NCI-H128 (cell line): ENCODE results near the gene ATG9B.
"Not testable (repeated sequence)": the region's sequence is repeated elsewhere in the genome, so short reads cannot be mapped to it uniquely, and the experiment has no call there.

Experiments
- DNase-seq: peaks from one replicate; lab custom pipeline; 2025; ENCODE audit not compliant: unreplicated experiment; lab: John Stamatoyannopoulos, UW

ATG9B gene

DNA sequence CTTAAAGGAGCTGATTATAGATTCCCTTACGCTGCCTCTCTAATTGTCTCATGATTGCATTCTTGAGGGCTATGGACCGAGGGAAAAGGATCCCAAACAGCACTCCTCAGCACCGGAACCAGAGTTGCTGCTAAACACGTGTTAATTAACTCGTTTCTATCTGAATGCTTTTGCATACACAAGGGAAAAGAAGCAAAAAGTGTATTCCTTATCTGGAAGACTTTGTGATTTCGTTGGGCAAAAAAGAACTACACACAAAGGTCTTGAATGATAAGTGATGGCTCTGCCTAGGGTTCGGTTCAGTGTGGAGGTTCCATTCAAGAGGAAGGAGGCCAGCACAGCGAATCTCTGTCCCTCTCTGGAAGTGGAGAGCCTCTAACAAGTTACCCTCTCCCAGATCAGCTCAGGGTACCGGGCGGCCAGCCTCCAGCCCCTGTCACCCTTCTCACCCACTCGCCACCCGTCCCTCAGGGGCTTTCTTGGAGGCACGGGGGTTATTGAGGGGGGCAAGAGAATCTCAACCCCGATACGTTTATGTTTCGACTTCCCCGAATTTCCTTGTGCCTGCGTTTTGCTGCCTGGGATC, 34.6 kb upstream of the ATG9B start:
- DNase-seq, result no peak

- DNase-seq, result peak; percentile 98
These were observed 33.9 kb upstream of the ATG9B start for GRCh38 chr7:151057989-151058780.

DNA sequence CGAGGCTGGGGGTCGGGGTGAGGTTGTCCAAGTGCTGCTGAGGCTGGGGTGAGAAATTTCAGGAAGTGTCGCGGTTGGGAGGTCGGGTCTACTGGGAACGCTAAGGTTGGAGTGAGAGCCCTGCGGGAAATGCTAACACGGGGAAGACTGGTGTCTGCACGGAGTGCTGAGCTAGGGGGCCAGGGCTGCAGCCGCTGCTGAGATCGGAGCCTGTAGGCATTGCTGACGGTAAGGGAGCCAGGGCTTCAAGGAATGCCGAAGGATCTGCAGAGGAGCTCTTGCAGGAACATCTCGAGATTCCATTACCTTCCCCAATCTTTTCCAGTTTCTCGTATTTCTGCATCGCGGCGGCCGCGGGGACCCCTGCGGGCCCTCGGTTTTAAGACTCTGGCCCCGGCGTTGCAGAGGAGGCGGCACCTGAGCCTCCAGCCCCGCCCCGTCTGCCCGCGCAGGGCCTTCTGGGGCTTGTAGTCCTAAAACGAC, 33.3 kb upstream of the ATG9B start, which contains the start of gene CDK5:
TSS of gene CDK5 (minus strand) at position 392 of the 483 bp plus-strand sequence. CDS start at position 343, 49 bp downstream.
- DNase-seq, result no peak

DNA sequence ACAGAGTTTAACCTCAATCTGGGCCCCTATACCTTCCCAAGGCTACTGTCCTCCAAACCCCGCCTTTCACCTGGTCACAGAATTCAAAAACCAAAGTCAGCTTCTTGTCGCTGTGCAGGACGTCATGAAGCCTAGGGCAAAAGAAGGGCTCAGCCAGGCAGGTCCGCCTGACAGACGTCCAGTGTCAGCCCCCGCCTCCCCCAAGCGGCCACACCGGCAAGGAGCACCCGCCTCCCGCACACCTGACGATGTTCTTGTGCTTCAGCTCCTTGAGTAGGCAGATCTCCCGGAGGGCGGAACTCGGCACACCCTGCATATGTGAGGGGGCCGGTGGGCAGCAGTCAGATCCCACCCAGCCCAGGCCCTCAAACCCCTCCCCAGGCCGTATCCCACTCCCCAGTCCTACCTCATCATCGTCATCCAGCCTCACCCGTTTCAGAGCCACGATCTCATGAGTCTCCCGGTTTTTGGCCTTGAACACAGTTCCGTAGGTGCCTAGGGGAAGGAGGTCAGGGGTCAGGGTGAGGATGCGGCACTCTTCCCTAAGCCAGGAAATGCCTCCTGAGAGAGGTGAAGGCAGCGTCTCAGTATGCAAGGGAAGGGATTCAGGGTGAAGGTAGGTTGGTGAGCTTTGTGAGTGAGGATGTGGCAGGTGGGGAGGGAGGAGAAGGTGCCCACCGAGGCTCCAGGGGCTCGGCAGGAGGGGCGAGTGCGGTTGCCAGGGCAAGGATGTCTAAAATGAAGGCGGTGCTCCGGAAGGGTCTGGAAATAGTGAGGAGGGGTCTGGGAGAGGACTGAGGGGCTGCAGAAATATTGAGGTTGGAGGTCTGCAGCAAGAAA, 32.6 kb upstream of the ATG9B start:
- DNase-seq, result no peak

GRCh38 chr7:151056283-151056665, 32.0 kb upstream of the ATG9B start:
- DNase-seq, result no peak

DNA sequence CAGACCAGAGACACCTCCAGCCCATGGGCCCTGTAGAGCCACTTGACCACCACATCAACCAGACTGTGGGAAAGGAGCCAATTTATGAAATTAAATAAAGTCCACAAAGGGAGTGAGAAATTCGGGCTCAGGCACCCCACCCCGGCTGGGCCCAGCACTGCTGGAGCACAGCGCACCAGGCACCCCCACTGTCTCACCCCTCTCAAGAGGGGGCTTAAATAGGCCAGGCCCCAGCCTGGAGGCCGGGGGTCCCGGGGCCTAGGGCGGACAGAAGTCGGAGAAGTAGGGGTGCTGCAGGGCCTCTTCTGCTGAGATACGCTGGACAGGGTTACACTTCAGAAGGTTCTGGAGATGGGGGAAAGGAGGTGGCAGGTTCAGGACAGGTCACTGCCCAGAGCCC, 29.5 kb upstream of the ATG9B start:
- no peak for DNase-seq

GRCh38 chr7:151053096-151053495, 28.8 kb upstream of the ATG9B start:
- no peak for DNase-seq

DNA sequence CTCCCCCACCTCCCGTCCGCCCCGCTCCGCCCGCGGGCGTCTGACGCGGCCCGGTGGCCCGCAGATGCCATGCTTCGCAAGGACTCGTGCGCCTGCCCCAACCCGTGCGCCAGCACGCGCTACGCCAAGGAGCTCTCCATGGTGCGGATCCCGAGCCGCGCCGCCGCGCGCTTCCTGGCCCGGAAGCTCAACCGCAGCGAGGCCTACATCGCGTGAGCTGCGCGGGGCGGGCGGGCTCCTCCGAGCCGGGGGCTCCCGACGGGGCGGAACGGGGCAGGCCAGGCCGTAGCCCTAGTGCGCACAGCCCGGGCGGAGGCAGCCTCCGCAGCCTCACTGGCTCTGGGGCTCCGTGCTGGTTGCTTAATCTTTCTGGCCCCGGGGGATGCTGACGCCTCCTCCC, 26.8 kb upstream of the ATG9B start:
- DNase-seq, result no peak

DNA sequence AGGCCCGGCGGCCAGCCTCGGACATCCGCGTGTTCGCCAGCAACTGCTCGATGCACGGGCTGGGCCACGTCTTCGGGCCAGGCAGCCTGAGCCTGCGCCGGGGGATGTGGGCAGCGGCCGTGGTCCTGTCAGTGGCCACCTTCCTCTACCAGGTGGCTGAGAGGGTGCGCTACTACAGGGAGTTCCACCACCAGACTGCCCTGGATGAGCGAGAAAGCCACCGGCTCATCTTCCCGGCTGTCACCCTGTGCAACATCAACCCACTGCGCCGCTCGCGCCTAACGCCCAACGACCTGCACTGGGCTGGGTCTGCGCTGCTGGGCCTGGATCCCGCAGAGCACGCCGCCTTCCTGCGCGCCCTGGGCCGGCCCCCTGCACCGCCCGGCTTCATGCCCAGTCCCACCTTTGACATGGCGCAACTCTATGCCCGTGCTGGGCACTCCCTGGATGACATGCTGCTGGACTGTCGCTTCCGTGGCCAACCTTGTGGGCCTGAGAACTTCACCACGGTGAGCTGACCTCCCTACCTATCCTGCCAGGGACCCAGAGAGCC, 24.7 kb upstream of the ATG9B start:
- no peak for DNase-seq

DNA sequence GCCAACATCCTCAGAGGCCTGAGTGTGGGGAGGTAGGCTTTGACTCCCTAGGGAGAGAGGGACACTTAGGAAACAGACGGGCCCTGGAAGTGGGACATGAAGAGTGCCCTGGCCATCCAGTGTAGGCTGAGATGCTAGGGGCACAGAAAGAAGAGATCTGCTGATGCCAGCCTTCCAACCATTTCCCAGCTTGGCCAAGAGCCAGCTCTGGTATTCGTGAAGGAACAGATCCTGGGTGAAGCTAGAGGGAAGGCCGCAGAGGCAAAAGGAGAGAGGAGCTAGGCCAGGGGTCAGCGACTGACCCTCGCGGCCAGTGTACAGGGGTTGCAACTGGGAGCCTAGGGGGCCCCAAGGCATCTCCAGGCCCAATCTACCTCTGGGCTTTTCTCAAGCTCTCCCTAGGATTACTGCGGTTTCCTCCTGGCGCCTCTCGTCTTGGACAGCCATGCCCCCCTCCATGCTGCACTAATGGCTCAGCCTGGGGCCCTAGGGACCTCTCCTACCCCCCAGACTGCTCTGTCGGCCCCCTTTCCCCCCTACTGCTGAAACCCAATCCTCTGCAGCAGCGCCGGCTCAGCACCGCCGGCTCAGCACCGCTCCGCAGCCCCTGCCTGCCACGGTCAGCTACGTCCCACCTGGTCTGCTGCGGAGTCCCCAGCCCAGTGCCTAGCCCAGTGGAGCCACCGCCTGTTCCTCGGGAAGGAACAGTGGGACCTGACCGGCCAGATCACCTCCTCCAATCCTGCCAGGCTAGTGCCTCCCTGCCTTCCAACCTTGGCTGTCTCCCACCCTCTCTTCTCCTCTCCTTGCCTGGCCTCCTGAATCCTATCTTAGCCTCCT, 23.9 kb upstream of the ATG9B start, which contains the start of gene ASIC3:
TSS of gene ASIC3 (plus strand) at position 556 of the 840 bp plus-strand sequence. CDS start 355 bp downstream, outside the sequence.
- DNase-seq, result no peak

DNA sequence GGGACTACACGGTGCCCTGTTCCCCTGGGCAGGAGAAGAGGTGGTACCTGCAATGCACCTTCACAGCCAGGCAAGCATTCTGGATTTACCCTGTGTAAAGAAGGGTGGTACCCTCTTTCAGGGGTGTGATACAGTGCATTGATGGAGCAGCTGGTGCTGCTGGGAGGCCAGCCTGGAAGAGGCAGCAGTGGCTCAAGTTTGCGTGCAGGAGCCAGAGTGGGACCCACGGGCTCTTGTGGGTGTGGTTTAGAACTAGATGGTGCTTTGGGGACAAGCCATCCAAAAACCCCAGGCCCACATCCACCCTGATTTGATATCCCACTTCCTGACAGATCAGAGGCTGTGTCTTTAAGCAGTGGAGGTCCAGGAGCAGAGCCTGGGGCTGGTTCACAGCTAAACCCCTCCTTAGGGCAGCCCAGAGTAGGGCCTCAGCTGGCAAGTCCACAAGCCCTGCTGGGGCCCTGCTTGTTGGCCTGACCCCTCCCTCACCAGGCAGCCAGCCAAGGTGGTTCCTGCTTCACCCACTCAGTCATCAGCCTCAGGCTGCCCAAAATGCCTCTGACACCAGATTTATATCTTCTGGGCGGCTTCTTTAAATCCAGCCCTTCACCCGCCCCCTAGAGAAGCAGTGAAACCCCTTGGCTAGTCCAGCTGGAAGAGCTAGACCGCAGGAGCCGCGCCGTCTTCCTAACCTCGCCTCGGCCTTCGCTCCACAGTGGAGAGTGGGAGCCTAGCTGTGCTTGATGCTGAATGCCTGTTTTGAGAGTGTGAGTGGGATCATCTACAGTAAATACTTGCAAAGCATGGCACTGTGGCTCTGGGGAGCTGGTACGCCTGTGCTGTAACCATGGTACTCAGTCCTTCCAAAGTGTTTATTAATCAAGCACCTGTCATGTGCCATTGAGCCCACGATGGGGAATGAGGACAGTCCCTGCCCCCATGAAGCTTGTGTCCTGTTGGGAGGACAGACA, 22.6 kb upstream of the ATG9B start:
- DNase-seq, result no peak

DNA sequence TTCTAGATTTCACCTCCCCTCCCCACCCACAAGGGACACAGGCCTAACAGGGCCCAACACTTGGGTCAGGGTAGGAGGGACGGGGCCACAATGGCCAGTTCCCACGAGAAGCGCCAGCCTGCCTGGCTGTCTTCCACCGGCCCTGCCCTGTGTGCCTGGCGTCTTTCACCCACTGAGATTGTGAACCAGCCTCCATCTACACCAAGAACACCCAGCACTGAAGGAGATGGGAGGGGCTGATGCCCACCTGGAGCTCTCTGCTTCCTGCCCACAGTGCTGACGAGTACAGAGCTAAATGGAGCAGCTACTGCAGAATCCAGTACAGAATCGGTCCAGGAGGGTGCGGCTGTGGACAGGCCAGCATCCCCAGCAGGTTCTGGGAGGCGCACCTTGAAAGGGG, 21.7 kb upstream of the ATG9B start:
- no peak for DNase-seq

- no peak for DNase-seq
These were observed 21.0 kb upstream of the ATG9B start for GRCh38 chr7:151045262-151045661.

GRCh38 chr7:151043959-151044358, 19.7 kb upstream of the ATG9B start:
- no peak for DNase-seq

GRCh38 chr7:151043449-151043848, 19.2 kb upstream of the ATG9B start:
- DNase-seq, result not testable (repeated sequence)

- no peak for DNase-seq
These were observed 16.5 kb upstream of the ATG9B start for GRCh38 chr7:151040616-151041375.

- DNase-seq, result no peak
These were observed 15.7 kb upstream of the ATG9B start for GRCh38 chr7:151039850-151040548.
